ENCODE measurements around the gene TRIP10. TPM values are rescaled to one million over a fixed set of nuclear protein-coding genes. Genes with fewer than 3 reads are reported as not detected.

TRIP10 gene
- total and polyA plus RNA-seq, 2 of the 4 experiments (the other 2 are of a cell fraction) = 39.1 to 47.0 TPM

GRCh38 chr19:6696239-6696820, 43.1 kb upstream of the TRIP10 start:
- H3K27ac ChIP-seq (ENCODE audit: insufficient read depth, low read length) = no peak overlapping the region
- no peak overlapping the region for H2BK20ac ChIP-seq (ENCODE audit: low read depth, low read length)
- DNase-seq = no peak
- no peak overlapping the region for H2AK5ac ChIP-seq (ENCODE audit: low read depth, low read length)
- H3K18ac ChIP-seq (ENCODE audit: low read depth, low read length) = no peak overlapping the region
- no peaks in the 10 kb centered on the region for H3K79me1 ChIP-seq (ENCODE audit: low read depth in 1 of 2, low read length in 2 of 2)
- in situ Hi-C loops (cut with MboI; ENCODE audit: low sequenced_read_pairs) (no loop called here), intact Hi-C loops (cut with micrococcal nuclease) (no loop called here), dilution Hi-C loops (cut with HindIII; ENCODE audit: low sequenced_read_pairs, unreplicated experiment) (no loop called here)
- H3K4me1 ChIP-seq (ENCODE audit: control insufficient read depth, insufficient read depth, low read length) = no peaks in the 10 kb centered on the region
- H3K4me2 ChIP-seq (ENCODE audit: low read depth, low read length) = no peak overlapping the region
- no peak overlapping the region for H2BK120ac ChIP-seq (ENCODE audit: low read depth, low read length)
- no peak overlapping the region for H4K8ac ChIP-seq (ENCODE audit: low read depth in 2 of 2, low read length in 2 of 2)
- peaks cover 15% of the 10 kb centered on the region; the same call in 1 of the 2 replicates for H3K9me3 ChIP-seq (ENCODE audit: control insufficient read depth, insufficient read depth, low read length)
- H2AK9ac ChIP-seq (replicated peaks; ENCODE audit: low read depth, low read length, poor library complexity) = no peak overlapping the region
- TF ChIP-seq RAD21 (IDR thresholded peaks at IDR 0.05; ENCODE audit: low read length) = no peak
- no peak for TF ChIP-seq CHD1 (IDR thresholded peaks at IDR 0.05; ENCODE audit: low read depth, low read length)
- TF ChIP-seq MAZ (IDR thresholded peaks at IDR 0.05; ENCODE audit: borderline replicate concordance, low read depth, low read length) = no peak
- no peak for TF ChIP-seq MAFK (IDR thresholded peaks at IDR 0.05; ENCODE audit: low read depth, low read length)
- TF ChIP-seq RFX5 (IDR thresholded peaks at IDR 0.05; ENCODE audit: low read depth, low read length) = no peak
- TF ChIP-seq FOS (IDR thresholded peaks at IDR 0.05; ENCODE audit: low read depth, low read length) = no peak
- TF ChIP-seq, protein P1, sequence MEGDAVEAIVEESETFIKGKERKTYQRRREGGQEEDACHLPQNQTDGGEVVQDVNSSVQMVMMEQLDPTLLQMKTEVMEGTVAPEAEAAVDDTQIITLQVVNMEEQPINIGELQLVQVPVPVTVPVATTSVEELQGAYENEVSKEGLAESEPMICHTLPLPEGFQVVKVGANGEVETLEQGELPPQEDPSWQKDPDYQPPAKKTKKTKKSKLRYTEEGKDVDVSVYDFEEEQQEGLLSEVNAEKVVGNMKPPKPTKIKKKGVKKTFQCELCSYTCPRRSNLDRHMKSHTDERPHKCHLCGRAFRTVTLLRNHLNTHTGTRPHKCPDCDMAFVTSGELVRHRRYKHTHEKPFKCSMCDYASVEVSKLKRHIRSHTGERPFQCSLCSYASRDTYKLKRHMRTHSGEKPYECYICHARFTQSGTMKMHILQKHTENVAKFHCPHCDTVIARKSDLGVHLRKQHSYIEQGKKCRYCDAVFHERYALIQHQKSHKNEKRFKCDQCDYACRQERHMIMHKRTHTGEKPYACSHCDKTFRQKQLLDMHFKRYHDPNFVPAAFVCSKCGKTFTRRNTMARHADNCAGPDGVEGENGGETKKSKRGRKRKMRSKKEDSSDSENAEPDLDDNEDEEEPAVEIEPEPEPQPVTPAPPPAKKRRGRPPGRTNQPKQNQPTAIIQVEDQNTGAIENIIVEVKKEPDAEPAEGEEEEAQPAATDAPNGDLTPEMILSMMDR (conservative IDR thresholded peaks at IDR 0.05; ENCODE audit: low read depth, low read length) = no peak
- no peak for TF ChIP-seq MXI1 (IDR thresholded peaks at IDR 0.05; ENCODE audit: borderline replicate concordance, low read depth, low read length)
- no peak for TF ChIP-seq NFE2L2 (IDR thresholded peaks at IDR 0.05; ENCODE audit: low read depth, low read length)
- no peak overlapping the region for H2AFZ ChIP-seq (replicated peaks; ENCODE audit: low read length, poor library complexity)
- H2BK5ac ChIP-seq (ENCODE audit: low read depth, low read length, poor library complexity, severe bottlenecking) = no peak overlapping the region
- H3K56ac ChIP-seq (ENCODE audit: extremely low read depth, insufficient read depth, low read length) = no peak overlapping the region
- no peak overlapping the region for H3K4ac ChIP-seq (ENCODE audit: low read depth, low read length)
- ChIA-PET CTCF (no interaction called here), POLR2A (ENCODE audit: unreplicated experiment) (no interaction called here)
- ATAC-seq (ENCODE audit: low read depth) = no peak
- H4K20me1 ChIP-seq (ENCODE audit: insufficient read depth, low read length) = no peaks in the 10 kb centered on the region
- no peak overlapping the region for H3K14ac ChIP-seq (replicated peaks; ENCODE audit: low read depth, low read length)
- BruUV-seq (replicated peaks) = no TSS peak
- H4K5ac ChIP-seq (ENCODE audit: low read depth, low read length) = no peak overlapping the region
- no CpG with 5 or more reads among the region's 18 CpGs for WGBS, 2 experiments (ENCODE audit: extremely low coverage in 2 of 2, insufficient read length in 1 of 2)
- no peak overlapping the region for H4K91ac ChIP-seq (ENCODE audit: insufficient read depth, low read depth, low read length)
- H2BK15ac ChIP-seq (ENCODE audit: low read depth, low read length) = no peak overlapping the region
- H3K23ac ChIP-seq (ENCODE audit: low read depth, low read length) = no peak overlapping the region
- no peaks in the 10 kb centered on the region for H3K9me1 ChIP-seq (ENCODE audit: insufficient read depth, low read length)
- H3K36me3 ChIP-seq (ENCODE audit: control insufficient read depth, insufficient read depth, low read length) = no peaks in the 10 kb centered on the region
- H3K27me3 ChIP-seq (ENCODE audit: control insufficient read depth, insufficient read depth, low read length) = no peaks in the 10 kb centered on the region
- no peak overlapping the region for H3K4me3 ChIP-seq (ENCODE audit: insufficient read depth, low read depth, low read length)
- H3K9ac ChIP-seq (ENCODE audit: low read depth, low read length) = no peak overlapping the region
